Measurements from ENCODE around the gene TUFT1.

GRCh38 chr1:151518431-151518830 is 21.7 kb upstream of the TUFT1 start:
- no peak for TF ChIP-seq POLR2AphosphoS5 (IDR thresholded peaks at IDR 0.05; ENCODE audit: insufficient read depth in 1 of 2, low read depth in 1 of 2)
- no peak for TF ChIP-seq CTCF (IDR thresholded peaks at IDR 0.05)
- no peak for TF ChIP-seq POLR2A (IDR thresholded peaks at IDR 0.05)

All from vagina (tissue), 2 donors.